ENCODE data around the gene PCDHGA2.
"Not testable (repeated sequence)": the region's sequence is repeated elsewhere in the genome, so short reads cannot be mapped to it uniquely, and the experiment has no call there.

PCDHGA2 gene

DNA sequence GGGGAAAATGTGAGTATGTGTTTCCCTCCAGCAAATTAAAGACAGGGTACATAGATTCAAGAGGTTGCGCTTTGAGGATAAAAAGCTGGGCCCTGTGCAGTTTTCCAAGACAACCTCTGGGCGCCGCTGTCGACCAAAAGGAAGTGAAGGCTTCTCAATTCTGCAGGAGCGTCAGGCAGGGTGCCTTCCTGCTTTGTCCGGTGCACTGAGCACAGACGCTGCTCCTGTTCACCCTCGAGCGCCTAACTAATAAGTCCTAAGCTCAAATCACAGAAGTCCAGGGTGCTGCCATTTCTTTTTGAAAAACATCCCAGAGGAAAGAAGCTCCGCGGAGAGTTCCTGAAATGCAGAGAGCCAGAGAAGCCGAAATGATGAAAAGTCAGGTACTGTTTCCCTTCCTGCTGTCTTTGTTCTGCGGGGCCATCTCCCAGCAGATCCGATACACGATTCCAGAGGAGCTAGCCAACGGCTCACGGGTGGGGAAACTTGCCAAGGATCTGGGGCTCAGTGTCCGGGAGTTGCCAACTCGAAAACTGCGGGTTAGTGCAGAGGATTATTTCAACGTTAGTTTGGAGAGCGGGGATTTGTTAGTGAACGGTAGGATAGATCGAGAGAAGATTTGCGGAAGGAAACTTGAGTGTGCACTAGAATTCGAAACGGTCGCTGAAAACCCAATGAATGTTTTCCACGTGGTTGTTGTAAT, 11.5 kb downstream of the PCDHGA2 start, which contains the start of gene PCDHGB1:
TSS of gene PCDHGB1 (plus strand) at position 183 of the 703 bp plus-strand sequence. CDS start at position 345, 162 bp downstream.
- DNase-seq = peak; percentile 16

DNA sequence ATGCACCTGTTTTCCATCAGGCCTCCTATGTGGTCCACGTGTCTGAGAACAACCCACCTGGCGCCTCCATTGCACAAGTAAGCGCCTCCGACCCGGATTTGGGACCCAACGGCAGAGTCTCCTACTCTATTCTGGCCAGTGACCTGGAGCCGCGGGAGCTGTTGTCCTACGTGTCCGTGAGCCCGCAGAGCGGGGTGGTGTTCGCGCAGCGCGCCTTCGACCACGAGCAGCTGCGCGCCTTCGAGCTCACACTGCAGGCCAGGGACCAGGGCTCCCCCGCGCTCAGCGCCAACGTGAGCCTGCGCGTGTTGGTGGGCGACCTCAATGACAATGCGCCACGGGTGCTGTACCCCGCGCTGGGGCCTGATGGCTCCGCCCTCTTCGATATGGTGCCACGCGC, 13.0 kb downstream of the PCDHGA2 start:
- DNase-seq = no peak

DNA sequence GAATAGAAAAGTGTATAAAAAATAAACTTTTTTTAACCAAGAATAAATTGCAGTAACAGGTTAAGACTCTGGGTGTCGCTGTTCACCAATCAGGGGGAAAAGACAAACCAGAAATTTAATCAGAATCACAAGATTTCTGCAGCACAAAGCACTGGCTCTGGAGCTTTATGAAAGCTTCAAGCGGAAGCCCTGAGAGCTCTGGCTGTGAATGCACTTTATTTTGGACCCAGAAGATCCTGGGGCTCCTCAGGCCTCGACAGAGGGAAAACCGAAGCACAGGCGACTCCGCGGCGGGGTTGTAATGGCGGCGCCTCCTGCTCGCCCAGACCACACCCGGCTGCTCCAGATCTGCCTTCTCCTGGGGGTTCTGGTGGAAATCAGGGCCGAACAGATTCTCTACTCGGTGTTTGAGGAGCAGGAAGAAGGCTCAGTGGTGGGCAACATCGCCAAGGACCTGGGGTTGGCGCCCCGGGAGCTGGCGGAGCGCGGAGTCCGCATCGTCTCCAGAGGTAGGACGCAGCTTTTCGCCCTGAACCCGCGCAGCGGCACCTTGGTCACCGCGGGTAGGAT, 16.4 kb downstream of the PCDHGA2 start, which contains the start of gene PCDHGA4:
TSS of gene PCDHGA4 (plus strand) at position 122 of the 570 bp plus-strand sequence. CDS start at position 209, 87 bp downstream.
- no peak for DNase-seq

DNA sequence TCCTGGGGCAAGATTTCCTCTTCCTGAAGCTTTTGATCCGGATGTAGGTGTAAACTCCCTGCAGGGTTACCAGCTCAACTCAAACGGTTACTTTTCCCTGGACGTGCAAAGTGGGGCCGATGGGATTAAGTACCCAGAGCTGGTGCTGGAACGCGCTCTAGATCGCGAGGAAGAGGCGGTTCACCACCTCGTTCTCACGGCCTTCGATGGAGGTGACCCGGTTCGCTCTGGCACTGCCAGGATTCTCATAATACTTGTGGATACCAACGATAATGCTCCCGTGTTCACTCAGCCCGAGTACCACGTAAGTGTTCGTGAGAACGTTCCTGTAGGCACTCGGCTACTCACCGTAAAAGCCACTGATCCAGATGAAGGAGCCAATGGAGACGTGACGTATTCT, 17.1 kb downstream of the PCDHGA2 start:
- no peak for DNase-seq

DNA sequence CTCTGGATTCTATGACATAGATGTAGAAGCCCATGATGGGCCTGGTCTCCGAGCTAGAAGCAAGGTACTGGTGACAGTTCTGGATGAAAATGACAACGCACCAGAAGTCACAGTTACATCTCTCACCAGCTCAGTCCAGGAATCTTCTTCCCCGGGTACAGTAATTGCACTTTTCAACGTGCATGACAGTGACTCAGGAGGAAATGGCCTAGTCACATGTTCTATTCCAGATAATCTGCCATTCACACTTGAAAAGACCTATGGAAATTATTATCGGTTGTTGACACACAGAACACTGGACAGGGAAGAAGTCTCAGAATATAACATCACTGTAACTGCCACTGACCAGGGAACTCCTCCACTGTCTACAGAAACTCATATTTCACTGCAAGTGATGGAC, 17.6 kb downstream of the PCDHGA2 start:
- DNase-seq = no peak

DNA sequence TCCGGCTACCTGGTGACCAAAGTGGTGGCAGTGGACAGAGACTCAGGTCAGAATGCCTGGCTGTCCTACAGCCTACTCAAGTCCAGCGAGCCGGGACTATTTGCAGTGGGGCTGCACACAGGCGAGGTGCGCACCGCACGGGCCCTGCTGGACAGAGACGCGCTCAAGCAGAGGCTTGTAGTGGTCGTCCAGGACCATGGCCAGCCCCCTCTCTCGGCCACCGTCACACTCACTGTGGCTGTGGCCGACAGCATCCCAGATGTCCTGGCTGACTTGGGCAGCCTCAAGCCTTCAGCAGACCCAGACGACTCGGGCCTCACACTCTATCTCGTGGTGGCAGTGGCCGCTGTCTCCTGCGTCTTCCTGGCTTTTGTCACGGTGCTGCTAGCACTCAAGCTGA, 18.4 kb downstream of the PCDHGA2 start:
- no peak for DNase-seq

DNA sequence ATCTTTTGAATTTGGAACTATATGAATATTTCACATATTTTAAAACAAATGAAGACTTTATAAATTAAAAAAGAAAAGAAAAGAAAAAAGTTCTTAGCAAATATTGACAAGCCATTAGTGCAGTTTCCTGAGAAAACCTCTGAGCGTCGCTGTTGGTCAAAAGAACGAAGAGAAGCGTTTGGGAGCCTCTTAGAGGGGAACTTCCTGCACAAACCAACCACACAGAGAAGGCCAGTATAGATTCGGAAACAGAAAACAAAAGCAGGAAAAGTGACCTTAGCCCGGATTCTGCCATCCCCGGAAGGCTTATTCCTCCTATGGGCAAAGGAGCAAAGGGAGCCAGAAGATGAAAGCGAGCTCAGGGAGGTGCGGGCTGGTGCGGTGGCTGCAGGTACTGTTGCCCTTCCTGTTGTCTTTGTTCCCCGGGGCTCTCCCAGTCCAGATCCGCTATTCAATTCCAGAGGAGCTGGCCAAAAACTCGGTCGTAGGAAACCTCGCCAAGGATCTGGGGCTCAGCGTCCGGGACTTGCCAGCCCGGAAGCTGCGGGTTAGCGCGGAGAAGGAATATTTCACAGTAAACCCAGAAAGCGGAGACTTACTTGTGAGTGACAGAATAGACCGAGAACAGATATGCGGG, 21.3 kb downstream of the PCDHGA2 start, which contains the start of gene PCDHGB2:
TSS of gene PCDHGB2 (plus strand) at position 205 of the 637 bp plus-strand sequence. CDS start at position 347, 142 bp downstream.
- no peak for DNase-seq

DNA sequence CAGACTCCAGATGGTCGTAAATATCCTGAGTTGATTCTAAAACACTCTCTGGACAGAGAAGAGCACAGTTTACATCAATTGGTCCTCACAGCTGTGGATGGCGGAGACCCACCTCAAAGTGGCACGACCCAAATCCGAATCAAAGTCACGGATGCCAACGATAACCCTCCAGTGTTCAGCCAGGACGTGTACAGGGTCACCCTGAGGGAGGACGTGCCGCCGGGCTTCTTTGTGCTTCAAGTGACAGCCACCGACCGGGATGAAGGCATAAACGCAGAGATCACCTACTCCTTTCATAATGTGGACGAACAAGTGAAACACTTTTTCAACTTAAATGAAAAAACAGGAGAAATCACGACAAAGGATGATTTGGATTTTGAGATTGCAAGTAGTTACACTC, 22.1 kb downstream of the PCDHGA2 start:
- DNase-seq = no peak

DNA sequence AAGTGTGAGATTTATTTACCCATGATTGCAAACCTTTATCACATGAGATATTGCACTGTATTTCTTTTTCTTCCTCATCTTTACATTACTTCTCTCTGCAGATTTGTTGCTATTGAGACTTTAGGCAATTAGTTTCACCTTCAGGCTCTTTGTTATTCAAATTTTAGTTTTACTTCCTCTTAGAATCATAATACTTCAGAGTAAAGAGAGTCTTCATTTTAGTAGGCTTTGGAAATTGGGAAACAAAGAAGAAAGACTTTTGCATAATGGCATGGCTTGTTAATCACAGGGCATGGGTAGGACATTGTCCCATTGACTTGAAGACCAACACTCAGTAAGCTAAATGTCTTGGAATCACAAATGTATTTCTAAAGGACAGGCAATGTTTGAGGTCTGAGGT, 24.2 kb downstream of the PCDHGA2 start:
- no peak for DNase-seq

DNA sequence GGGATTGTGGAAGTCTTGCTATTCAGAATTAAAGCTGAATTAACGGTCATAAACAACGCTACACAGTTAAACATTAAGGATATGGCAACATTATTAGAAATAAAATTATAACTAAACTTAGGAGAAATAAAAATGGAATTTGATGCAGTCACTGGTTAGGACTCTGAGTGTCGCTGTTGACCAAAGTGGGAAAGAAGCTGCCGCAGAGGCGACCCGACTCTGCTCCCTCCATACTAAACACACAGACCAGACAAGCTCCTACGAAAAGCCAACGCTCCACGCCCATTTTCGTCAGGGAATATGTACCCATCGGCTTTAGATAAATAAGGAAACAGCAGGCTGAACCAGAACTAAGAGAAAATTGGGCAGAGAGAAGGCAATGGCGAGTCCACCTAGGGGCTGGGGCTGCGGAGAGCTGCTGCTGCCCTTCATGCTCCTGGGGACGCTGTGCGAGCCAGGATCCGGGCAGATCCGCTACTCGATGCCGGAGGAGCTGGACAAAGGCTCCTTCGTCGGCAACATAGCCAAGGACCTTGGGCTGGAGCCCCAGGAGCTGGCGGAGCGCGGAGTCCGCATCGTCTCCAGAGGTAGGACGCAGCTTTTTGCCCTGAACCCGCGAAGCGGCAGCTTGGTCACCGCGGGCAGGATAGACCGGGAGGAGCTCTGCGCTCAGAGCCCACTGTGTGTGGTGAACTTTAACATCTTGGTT, 25.5 kb downstream of the PCDHGA2 start, which contains the start of gene PCDHGA5:
TSS of gene PCDHGA5 (plus strand) at position 211 of the 709 bp plus-strand sequence. CDS start at position 380, 169 bp downstream.
- DNase-seq = no peak

DNA sequence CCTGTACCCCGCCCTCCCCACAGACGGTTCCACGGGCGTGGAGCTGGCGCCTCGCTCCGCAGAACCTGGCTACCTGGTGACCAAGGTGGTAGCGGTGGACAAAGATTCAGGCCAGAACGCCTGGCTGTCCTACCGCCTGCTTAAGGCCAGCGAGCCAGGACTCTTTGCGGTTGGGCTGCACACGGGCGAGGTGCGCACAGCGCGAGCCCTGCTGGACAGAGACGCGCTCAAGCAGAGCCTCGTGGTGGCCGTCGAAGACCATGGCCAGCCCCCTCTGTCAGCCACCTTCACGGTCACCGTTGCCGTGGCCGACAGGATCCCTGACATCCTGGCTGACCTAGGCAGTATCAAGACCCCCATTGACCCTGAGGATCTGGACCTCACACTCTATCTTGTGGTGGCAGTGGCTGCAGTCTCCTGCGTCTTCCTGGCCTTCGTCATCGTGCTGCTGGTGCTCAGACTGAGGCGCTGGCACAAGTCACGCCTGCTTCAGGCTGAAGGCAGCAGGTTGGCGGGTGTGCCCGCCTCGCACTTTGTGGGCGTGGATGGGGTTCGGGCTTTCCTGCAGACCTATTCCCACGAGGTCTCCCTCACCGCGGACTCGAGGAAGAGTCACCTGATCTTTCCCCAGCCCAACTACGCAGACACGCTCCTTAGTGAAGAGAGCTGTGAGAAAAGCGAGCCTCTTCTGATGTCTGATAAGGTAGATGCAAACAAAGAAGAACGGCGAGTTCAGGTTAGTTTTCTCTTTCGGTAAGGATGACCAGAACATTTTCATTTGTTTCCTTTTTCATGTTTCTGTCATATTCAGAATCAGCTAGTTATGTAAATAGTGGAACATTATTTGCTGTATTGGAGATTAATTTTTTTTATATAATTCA, 27.7 kb downstream of the PCDHGA2 start:
- DNase-seq = no peak

DNA sequence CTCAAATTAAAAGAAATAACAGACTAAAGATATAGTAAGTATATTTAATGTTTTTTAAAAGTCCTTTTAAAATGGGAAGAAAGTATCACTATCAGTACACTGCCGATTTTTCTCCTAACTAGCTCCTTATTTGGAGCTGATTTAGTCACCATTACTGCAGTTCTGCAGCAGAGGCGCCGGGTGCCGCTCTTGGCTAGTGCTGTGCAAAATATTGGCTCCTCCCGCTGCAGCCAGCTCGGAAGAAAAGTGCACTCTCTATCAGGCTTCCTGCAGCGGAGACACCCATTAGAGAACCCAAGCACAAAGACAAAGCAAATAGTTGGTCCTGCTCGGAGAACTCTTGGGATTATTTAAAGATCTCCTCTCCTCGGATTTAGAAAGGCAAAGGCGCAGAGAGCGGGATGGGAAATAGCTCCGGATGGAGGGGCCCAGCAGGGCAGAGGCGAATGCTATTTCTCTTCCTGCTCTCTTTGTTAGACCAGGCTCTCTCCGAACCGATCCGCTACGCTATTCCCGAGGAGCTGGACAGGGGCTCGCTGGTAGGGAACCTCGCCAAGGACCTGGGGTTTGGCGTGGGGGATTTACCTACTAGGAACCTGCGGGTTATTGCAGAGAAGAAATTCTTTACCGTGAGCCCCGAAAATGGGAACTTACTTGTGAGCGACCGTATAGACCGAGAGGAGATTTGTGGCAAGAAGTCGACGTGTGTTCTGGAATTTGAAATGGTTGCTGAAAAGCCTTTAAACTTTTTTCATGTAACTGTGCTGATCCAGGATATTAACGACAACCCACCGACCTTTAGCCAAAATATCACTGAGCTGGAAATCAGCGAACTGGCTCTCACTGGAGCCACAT, 31.7 kb downstream of the PCDHGA2 start, which contains the start of gene PCDHGB3:
TSS of gene PCDHGB3 (plus strand) at position 249 of the 855 bp plus-strand sequence. CDS start at position 402, 153 bp downstream.
- no peak for DNase-seq

DNA sequence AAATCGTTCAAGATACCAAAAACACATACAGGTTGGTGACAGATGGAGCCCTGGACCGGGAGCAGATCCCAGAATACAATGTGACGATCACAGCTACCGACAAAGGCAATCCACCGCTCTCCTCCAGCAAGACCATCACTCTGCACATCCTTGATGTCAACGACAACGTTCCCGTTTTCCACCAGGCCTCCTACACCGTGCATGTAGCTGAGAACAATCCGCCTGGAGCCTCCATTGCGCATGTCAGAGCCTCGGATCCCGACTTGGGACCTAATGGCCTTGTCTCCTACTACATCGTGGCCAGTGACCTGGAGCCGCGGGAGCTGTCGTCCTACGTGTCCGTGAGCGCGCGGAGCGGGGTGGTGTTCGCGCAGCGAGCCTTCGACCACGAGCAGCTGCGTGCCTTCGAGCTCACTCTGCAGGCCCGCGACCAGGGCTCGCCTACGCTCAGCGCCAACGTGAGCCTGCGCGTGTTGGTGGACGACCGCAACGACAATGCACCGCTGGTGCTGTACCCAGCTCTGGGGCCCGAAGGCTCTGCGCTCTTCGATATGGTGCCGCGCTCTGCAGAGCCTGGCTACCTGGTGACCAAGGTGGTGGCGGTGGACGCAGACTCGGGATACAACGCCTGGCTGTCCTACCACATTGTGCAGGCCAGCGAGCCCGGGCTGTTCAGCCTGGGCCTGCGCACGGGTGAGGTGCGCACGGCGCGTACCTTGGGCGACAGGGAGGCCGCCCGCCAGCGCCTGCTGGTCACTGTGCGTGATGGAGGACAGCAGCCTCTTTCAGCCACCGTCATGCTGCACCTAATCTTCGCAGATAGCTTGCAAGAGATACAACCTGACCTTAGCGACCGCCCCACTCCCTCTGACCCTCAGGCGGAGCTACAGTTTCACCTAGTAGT, 33.3 kb downstream of the PCDHGA2 start:
- DNase-seq = no peak

DNA sequence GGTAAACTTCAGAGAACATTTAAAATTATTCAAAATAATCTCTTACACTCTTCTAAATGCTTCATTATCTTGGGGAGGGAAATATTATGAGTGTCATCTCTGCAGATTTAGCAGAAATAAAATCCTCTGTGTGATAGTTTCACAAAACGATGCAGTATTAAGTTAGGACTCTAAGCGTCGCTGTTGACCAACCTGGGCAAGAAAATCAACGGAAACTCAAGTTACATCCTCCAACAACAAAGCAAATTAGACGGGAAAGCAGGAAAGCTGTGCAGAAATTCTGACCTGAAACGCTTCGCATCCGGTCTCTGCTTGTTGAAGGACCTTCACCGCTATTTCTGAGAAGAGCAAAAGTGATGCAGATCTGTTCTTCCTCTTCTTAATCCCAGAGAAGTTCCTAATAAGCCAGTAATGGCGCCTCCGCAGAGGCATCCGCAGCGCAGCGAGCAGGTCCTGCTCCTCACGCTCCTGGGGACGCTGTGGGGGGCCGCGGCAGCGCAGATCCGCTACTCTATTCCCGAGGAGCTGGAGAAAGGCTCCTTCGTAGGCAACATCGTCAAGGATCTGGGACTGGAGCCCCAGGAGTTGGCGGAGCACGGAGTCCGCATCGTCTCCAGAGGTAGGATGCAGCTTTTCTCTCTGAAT, 35.2 kb downstream of the PCDHGA2 start, which contains the start of gene PCDHGA6:
TSS of gene PCDHGA6 (plus strand) at position 219 of the 645 bp plus-strand sequence. CDS start at position 412, 193 bp downstream.
- no peak for DNase-seq

DNA sequence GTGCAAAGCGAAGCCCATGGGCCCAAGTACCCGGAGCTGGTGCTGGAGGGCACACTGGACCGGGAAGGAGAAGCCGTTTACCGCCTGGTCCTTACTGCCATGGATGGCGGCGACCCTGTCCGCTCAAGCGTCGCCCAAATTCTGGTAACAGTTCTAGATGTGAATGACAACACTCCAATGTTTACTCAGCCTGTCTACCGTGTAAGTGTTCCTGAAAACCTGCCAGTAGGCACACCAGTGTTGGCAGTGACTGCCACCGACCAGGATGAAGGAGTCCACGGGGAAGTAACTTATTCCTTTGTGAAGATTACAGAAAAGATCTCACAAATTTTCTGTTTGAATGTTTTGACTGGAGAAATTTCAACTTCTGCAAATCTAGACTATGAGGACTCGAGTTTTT, 36.1 kb downstream of the PCDHGA2 start:
- DNase-seq = no peak

DNA sequence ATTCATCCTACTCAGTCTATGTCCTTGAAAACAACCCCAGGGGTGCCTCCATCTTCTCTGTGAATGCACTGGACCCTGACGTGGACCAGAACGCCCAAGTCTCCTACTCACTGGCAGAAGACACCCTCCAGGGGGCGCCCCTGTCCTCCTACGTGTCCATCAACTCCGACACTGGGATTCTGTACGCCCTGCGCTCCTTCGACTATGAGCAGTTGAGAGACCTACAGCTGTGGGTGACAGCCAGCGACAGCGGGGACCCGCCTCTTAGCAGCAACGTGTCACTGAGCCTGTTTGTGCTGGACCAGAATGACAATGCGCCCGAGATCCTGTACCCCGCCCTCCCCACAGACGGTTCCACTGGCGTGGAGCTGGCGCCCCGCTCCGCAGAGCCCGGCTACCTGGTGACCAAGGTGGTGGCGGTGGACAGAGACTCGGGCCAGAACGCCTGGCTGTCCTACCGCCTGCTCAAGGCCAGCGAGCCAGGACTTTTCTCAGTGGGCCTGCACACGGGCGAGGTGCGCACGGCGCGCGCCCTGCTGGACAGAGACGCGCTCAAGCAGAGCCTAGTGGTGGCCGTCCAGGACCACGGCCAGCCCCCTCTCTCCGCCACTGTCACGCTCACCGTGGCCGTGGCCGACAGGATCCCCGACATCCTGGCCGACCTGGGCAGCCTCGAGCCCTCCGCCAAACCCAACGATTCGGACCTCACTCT, 37.0 kb downstream of the PCDHGA2 start:
- DNase-seq = not testable (repeated sequence)

DNA sequence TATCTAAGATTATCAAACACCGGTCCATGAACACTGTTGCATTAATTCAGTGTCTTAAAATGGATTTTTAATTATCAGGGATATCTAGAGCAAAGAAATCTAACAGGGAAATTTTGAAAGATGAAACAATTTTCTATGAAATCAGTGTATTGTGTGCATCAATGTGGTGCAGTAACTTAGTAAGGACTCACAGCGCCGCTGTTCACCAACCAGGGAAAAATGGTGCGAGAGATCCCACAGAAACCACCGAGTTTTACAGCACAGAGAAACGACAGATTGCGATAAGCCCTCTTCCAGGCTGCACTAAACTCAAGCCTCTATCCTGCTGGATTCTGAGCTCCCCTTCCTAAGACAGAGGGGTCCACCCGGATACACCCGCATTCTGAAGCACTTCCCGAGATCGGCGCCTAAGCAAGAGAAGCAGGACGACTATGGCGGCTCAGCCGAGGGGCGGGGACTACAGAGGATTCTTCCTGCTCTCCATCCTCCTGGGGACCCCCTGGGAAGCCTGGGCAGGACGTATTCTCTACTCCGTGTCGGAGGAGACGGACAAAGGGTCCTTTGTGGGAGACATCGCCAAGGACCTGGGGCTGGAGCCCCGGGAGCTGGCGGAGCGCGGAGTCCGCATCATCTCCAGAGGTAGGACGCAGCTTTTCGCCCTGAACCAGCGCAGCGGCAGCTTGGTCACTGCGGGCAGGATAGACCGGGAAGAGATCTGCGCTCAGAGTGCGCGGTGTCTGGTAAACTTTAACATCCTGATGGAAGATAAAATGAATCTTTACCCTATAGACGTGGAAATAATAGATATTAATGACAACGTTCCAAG, 44.1 kb downstream of the PCDHGA2 start, which contains the start of gene PCDHGA7:
TSS of gene PCDHGA7 (plus strand) at position 274 of the 826 bp plus-strand sequence. CDS start at position 432, 158 bp downstream.
- DNase-seq = no peak
